GM19324 (cell line): ENCODE results near the gene GC.
"Not testable (repeated sequence)": the region's sequence is repeated elsewhere in the genome, so short reads cannot be mapped to it uniquely, and the experiment has no call there.

ENCODE experiments used
- ATAC-seq: cut with Tn5 transposase; IDR thresholded peaks from one replicate; pipeline ENCODE4 v1.9.1; 2021; ENCODE audit warnings: mild to moderate bottlenecking, moderate library complexity; ENCODE audit not compliant: unreplicated experiment, low FRiP score

GC gene

GRCh38 chr4:71783972-71784371 is at the start of gene GC:
GC (minus strand) TSS chr4:71784079; CDS start chr4:71784018, 61 bp downstream.
- no peak for ATAC-seq

GRCh38 chr4:71833232-71833900 is 49.5 kb upstream of the GC start:
- no peak for ATAC-seq

- ATAC-seq: no peak
Measured at GRCh38 chr4:71832049-71832448, 48.2 kb upstream of the GC start.

GRCh38 chr4:71830497-71831190 is 46.8 kb upstream of the GC start:
- no peak for ATAC-seq

GRCh38 chr4:71828470-71828869 is 44.6 kb upstream of the GC start:
- no peak for ATAC-seq

- ATAC-seq: no peak
Measured at GRCh38 chr4:71827826-71828225, 43.9 kb upstream of the GC start.

- no peak for ATAC-seq
Measured at GRCh38 chr4:71816676-71817303, 32.9 kb upstream of the GC start.

GRCh38 chr4:71814433-71814832 is 30.6 kb upstream of the GC start:
- ATAC-seq: no peak

- ATAC-seq: not testable (repeated sequence)
Measured at GRCh38 chr4:71809805-71810204, 25.9 kb upstream of the GC start.

- no peak for ATAC-seq
Measured at GRCh38 chr4:71807469-71807868, 23.6 kb upstream of the GC start.

GRCh38 chr4:71805230-71805629 is 21.4 kb upstream of the GC start:
- ATAC-seq: not testable (repeated sequence)

GRCh38 chr4:71804017-71804697 is 20.3 kb upstream of the GC start:
- ATAC-seq: not testable (repeated sequence)

- no peak for ATAC-seq
Measured at GRCh38 chr4:71785959-71786358, 2.1 kb upstream of the GC start.

GRCh38 chr4:71784569-71785197 is 804 bp upstream of the GC start:
- ATAC-seq: no peak

GRCh38 chr4:71777891-71778290 is 6.0 kb downstream of the GC start:
- ATAC-seq: no peak

- no peak for ATAC-seq
Measured at GRCh38 chr4:71775449-71775848, 8.4 kb downstream of the GC start.

- no peak for ATAC-seq
Measured at GRCh38 chr4:71774136-71774535, 9.7 kb downstream of the GC start.

- no peak for ATAC-seq
Measured at GRCh38 chr4:71773004-71773403, 10.9 kb downstream of the GC start.

- ATAC-seq: no peak
Measured at GRCh38 chr4:71772592-71772991, 11.3 kb downstream of the GC start.

- no peak for ATAC-seq
Measured at GRCh38 chr4:71771613-71772012, 12.3 kb downstream of the GC start.

- ATAC-seq: no peak
Measured at GRCh38 chr4:71769434-71769833, 14.4 kb downstream of the GC start.
